Measurements from ENCODE around the gene CABP7.
"Not testable (repeated sequence)": the region's sequence is repeated elsewhere in the genome, so short reads cannot be mapped to it uniquely, and the experiment has no call there.

CABP7 gene

DNA sequence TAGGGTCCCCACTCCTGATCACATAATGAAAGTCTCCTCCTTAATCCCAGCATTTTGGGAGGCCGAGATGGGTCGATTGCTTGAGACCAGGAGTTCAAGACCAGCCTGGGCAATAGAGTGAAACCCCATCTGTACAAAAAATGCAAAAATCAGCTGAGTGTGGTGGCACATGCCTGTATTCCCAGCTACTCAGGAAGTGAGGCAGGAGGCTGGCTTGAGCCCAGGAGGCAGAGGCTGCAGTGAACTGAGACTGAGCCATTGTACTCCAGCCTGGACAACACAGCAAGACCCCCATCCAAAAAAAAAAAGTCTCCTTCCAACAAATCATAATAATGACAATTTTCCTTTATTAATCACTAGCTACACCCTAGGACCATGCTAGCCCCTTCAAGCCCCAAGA is 31.9 kb downstream of the CABP7 start:
- no peak for DNase-seq

DNA sequence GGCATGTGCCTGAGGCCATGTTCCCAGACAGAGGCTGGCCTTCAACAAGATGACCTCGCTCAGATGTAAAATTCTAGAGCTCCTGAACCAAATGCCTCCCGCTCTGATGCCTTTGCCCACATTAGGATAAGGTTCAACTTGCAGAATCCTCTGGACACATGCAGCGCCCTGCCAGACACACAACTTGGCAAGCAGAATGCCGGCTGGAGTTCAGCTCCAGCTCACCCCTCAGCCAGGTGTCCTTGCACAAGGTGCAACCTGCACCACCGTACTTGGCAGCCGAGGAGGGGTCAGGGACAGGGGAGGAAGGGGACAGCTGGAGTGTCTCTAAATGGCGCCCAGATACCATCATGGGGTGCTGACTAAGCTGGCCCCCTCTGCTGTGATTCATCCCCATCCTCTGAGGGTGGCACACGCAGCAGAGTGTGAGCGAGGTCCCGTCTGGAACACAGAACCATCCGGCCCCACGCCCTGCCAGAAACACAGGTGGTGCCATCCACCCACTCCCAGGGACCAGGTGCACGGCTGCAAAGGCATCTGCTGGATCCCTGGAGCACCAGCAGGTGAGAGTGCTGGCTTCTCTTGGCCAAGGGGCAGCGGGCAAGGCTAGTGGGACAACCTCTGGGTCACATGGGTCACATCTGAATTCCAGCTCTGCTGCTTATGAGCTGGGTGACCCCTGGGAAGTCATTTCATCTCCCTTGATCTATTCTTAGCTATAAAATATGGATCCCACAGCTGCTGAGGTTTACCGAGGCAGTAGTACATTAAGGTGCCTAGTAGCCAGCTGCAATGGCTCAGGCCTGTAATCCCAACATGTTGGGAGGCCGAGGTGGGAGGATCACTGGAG is 34.2 kb downstream of the CABP7 start:
- no peak for DNase-seq

DNA sequence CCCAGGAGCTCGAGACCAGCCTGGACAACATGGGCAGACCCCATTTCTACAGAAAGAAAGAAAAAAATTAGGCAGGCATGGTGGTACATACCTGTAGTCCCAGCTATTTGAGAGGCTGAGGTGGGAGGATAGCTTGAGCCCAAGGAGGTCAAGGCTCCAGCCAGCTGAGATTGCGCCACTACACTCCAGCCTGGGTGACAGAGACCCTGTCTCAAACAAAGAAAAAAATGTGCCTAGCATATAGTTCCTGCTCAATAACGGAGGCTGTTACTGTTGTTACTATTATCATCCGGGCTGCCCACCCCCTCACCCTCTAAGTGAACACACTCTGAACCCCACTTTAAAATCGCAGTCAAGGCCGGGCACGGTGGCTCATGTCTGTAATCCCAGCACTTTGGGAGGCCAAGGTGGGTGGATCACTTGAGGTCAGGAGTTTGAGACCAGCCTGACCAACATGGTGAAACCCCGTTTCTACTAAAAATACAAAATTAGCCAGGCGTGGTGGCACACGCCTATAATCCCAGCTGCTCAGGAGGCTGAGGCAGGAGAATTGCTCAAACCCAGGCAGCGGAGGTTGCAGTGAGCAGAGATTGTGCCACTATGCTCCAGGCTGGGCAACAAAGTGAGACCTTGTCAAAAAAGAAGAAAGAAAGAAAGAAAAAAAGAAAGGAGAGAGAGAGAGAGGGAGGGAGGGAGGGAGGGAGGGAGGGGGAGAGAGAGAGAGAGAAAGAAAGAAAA is 35.0 kb downstream of the CABP7 start:
- not testable (repeated sequence) for DNase-seq

DNA sequence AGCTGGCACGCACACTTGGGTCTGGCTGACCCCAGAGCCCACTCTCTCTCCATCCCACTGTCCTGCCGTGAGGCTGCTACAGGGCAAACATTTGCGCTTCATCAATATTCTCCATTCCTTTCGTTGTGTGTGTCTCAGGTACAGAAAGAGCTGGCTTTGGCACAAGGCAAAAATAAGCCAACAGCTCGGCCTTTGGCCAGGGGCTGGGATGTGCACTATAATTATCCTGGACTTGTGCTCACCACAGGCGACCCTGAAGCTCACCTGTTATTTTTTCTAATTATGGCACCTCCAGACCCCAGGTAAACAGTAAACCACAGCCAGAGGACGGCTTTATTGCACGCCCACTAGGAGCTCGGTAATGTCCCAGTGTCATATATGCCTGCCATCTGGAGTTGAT is 36.1 kb downstream of the CABP7 start:
- no peak for DNase-seq

DNA sequence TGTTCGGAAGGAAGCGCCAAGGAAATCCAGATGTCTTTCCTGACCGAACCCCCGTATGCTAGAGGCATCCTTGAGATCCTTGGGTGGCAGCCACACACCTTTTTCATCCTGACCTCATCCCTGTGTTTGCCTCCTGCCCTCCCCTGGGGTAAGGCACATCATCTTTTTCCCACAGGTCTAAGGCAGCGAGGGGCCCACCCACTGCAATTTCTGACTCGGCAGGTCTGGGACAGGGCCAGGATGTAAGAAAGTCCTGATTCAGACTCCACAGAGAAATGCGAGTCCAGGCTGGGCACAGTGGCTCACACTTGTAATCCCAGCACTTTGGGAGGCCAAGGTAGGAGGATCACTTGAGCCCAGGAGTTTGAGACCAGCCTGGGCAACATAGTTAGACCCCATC is 36.5 kb downstream of the CABP7 start:
- DNase-seq, result no peak

DNA sequence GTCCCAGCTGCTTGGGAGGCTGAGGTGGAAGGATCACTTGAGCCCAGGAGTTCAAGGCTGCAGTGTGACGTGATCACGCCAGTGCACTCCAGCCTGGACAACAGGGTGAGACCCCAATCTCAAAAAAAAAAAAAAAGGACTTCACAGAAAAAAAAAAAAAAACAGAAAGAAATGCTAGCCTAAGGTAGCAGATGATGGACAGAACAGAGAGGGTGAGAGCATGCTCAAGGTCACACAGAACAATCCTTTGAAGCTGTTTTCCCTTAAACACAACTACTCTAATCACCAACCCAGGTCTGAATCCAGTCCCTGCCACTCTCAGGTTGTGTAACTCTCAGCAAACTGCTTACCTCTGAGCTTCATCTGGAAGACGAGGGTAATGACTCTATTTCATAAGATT is 37.3 kb downstream of the CABP7 start:
- no peak for DNase-seq

DNA sequence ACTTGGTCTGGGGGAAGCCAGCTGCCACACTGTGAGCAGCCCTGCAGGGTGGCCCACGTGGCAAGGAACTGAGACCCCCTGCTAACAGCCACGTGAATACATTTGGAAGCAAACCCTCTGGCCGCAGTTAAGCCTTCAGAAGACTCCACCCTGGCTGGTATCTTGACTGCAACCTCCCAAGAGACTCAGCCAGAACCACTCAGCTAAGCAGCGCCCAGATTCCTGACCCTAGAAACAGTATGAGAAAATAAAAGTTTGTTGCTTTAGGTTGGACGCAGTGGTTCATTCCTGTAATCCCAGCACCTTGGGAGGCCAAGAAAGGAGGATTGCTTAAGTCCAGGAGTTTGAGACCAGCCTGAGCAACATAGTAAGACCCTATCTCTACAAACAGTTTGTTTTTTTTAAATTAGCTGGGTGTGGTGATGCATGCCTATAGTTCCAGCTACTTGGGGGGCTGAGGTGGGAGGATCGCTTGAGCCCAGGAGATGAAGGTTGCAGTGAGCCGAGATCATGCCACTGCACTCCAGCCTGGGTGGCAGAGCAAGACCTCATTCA is 38.3 kb downstream of the CABP7 start:
- no peak for DNase-seq

DNA sequence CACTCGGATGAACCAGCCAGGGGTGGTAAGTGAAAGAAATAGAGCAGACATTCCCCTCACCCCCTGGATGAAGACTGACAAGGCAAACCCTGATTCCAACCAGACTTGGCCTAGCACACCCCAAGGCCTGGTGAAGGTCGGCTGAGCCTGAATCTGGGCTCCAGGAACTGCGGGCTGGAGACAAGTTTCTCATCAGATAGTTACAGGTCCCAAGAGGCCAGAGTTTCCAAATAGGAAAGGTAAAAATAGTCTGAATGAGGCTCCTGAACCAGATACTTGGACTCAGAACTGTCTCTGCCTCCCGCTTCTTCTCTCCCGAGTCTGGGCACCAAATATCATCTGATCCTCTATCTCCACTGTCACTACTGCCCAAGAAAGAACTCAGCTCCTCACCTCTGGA is 39.2 kb downstream of the CABP7 start:
- no peak for DNase-seq

DNA sequence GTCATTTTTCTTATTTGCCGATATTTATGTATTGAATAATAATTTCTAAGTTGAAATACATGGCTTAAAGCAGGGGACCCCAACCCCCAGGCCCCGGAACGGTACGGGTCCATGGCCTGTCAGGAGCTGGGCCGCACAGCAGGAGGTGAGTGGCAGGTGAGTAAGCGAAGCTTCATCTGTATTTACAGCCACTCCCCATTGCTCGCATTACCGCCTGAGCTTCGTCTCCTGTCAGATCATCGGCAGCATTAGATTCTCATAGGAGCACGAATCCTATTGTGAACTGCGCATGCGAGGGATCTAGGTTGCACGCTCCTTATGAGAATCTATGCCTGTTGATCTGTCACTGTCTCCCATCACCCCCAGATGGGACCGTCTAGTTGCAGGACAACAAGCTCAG is 42.5 kb downstream of the CABP7 start:
- no peak for DNase-seq

DNA sequence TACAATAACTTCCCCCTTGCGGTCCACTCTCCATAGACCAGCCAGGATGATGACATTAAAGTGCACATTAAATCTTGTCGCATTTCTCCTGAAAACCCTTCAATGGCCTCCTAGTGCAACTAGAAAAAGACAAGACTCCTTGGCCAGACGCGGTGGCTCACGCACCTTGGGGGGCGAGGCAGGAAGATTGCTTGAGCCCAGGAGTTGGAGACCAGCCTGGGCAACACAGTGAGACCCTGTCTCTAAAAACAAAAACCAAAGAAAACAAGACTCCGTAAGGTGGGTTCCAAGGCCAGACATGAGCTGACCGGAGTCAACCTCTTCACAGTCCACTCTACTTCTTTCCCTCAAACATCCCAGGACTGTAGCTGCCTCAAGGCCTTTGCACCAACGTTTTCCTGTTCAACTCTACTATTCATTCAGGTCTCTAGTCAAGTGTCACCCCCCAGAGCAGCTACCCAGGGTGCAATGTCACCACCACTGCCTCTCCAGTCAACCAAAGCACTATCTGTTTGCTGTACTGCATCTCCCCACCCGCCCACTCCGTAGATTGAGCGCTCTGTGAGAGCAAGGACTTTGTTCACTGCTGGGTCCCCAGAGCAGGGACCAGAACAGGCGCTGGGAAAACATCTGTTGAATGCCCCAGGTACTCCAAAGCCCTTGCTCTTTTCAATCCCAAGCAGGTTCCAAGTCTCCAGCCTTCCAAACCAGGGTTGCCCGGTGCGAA is 46.3 kb downstream of the CABP7 start:
- no peak for DNase-seq

DNA sequence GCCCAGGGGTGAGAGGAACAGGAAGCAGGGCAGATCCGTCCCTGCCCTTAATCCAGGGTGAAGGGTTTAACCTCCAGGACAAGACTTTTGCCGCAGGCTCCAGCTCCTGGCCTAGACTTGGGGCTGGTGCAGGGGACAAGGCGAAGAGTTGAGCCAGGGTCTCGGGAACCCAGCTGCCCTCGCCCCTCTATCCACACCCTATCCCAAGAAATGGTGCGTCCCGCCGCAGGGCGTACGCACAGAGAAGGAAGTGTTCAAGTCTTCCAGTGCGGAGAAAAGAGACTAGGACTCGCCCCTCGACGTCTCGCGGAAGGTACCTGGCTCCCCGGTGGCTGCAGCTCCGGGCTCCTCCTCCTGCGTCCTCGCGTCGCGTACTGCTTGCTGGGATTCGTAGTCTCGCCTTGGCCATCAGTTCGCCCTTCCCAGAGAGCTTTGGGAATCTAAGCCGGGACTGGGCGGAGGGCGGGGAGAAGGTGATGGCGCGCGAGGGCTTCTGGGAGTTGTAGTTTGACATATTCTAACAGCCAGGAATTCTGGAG is 46.9 kb downstream of the CABP7 start, which contains the start of gene ZMAT5:
Gene ZMAT5, minus strand, starts transcription at position 376 of the 539 bp plus-strand sequence. CDS start 18,463 bp downstream, outside the sequence.
- peak; percentile 89 for DNase-seq

DNA sequence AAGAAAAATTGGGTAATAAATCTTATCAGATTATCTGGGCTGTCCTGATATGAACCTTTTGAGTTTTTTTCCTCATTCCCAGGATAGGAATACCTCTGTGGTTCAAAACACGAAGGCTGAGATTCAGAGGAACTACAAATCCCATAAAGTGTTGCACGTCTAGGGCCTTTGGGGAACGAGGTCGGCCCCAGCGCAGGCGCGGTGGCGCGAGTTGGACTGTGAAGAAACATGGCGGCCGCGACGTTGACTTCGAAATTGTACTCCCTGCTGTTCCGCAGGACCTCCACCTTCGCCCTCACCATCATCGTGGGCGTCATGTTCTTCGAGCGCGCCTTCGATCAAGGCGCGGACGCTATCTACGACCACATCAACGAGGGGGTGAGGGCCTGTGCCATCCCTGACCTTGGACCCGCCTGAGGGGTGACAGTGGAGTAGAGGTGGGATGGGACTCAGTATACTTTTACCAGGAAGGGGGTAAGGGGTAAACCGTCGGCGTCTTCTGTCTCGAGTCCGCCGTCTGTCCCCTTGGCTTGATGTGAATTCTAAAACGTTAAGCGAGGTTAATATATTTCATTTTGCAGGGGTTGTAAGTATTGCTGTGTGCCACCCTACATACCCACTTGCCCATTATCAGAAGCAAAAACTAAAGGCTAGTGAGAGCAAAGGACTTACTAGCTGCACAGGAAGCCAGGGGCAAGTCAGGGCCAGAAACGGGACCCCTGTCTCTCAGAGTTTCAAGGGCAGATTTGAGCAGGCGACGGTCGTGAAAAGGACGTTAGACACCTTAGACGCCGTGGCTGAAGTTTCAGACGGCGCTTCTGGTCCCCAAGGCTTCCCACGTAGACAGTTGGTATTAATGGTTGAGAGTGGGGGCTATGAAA is 47.6 kb downstream of the CABP7 start, which contains the start of gene UQCR10:
Gene UQCR10, plus strand, starts transcription at position 199 of the 881 bp plus-strand sequence. Its CDS starts 30 bp downstream, at position 229.
- DNase-seq, result peak; percentile 89

DNA sequence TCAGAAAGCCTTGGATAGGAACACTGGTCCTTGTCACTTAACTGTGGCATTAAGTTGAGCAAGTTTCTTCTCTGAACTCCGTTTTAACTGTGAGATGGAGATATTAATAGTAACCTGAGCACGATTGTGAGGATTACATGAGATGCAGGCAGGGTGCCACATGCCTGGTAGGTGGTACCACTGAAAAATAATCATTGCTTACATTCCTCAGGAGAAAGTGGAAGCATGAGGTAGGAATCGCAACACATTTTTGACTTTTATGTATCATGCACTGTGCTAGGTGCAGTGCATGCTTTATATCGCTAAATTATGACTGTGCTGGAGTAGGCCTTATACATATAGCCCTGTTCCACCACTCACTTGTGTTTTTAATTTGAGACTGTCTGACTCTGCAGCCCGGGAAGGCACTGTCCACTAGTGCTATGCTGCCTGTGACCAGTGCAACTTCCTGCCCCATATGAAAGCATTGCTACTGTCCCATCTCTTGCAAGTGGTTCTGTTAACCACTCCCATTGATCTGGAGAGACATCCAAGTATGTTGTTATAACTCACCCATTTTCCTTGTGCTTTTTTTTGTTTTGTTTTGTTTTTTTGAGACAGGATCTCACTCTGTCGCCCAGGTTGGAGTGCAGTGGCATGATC is 48.4 kb downstream of the CABP7 start:
- no peak for DNase-seq

DNA sequence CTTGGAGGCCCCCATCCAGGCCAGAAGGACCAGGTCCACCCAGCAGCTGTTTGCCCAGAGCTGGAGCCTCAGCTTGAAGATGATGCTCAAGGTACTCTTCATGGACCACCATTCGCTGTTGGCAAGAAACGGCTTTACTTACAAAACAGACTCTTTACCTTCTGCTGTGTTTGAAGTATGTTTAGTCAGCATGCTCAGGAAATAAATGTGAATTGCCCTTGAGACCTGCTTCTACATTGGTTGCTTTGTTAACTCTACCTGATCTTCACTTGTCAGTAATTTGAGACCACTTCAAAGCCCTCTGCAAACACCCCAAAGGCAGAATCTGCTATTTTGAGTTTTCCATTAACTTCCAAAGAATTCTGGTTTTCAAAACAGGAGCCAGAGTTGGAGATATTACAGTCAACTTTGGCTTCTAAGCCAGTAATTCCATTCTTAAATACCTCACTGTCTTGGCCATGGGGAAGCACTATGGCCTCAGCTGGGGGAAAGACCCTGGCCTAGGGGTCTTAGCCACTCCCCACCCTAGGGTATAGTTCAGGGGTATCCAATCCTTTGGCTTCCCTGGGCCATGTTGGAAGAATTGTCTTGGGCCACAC is 50.0 kb downstream of the CABP7 start:
- no peak for DNase-seq

DNA sequence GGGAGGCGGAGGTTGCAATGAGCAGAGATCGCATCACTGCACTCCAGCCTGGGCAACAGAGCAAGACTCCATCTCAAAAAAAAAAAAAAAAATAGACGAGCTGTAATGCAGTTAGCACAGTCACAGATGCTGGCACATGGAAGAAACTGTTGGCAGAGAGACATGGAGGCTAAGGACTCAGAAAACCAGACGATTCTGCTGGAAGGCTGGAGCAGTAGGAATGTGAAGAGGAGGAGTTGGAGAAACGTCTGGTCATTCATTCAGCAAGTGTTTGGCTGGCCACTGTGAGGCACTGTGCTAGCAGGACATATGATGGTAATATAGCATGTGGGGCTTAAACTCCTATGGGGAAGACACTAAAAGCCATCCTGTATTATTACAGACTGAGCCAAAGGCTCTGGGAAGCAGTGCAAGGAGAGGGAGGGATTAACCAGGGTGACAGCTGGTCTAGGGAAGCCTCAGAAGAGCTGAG is 52.4 kb downstream of the CABP7 start:
- no peak for DNase-seq

DNA sequence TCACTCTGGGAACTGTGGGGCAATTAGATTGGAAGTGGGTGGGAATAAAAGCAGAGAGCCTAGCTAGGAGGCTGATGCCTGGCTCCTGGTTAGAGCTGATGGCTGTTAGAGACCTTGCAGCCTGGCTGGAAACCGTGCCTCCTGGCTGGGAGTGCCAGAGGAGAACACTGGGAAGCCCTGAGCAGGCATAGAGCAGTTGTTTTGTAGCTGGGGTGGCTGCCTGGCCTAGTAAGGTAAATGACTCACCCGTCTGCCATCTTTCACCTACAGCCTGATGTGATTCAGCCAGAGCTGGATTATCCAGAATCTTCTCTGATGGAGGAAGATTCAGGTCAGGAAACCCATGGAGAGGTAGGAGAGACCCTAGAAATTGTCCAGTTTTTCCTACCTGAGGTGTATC is 53.4 kb downstream of the CABP7 start:
- no peak for DNase-seq

DNA sequence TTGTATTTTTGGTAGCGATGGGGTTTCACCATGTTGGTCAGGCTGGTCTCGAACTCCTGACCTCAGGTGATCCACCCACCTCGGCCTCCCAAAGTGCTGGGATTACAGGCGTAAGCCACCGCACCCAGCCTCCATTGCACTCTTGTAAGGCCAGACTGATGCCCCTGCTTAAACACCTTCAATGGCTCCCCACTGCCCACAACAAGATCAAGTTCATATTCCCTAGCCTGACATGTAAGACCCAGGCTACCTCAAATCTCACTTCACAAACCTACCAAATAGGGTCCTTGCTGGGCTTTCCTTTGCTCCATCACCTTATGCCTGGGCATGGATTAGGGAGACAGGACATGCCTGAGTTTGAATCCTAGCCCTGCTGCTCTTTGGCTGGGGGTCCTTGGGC is 60.4 kb downstream of the CABP7 start:
- no peak for DNase-seq

DNA sequence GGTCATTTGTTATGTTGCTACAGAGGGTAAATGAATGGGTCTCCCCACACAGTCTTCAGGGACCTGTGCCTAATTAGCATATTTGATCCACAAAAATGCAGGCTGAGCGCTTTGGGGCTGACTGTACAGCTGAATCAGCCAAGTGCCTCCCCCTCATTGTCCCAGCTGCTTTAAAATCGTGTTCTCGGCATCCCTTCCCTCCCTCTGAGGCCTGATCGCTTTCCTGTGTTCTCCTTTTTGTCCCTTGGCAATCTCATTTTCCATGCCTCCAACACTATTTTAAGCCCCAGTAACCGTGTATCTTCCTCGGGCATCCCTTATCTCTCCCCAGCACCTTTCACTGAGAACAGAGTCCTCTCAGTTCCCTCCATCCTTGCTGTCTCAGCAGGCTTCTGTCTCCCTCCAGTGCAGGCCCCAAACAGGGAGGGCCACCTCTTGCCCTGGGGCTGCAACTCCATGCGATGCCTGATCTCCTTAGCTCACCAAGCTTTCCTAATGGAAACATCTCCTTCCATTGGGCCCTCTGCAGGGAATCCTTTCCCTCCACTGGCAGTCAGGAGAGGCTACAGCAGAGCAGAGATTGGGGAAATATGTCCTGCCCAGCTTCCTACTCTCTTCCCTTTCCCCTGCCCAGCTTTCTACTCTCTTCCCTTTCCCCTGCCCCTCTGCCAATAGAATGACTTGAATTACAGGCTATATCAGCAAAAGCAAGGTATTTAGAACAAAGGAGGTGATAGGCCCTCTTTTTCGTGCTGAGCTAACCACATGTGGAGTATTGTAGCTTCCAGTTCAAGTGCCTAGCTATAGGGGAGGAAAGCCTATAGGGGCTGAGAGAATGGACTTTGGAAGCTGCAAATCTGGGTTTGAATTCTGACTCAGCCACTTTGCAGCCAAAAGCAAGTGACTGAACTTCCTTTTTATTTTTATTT is 61.2 kb downstream of the CABP7 start:
- DNase-seq, result no peak
